Limb (tissue), 2 donors: Measurements from ENCODE around the gene IFNAR1.
A peak's percentile ranks its signal among the peaks of the same experiment; 100 is the strongest.
"Not testable (repeated sequence)": the region's sequence is repeated elsewhere in the genome, so short reads cannot be mapped to it uniquely, and the experiment has no call there.

Experiments
- DNase-seq, 2 donors: peaks; one replicate each; pipeline ENCODE4 v3.0.0-alpha.2; 2016; ENCODE audit errors: extremely low spot score in 2 of 2

The IFNAR1 gene

DNA sequence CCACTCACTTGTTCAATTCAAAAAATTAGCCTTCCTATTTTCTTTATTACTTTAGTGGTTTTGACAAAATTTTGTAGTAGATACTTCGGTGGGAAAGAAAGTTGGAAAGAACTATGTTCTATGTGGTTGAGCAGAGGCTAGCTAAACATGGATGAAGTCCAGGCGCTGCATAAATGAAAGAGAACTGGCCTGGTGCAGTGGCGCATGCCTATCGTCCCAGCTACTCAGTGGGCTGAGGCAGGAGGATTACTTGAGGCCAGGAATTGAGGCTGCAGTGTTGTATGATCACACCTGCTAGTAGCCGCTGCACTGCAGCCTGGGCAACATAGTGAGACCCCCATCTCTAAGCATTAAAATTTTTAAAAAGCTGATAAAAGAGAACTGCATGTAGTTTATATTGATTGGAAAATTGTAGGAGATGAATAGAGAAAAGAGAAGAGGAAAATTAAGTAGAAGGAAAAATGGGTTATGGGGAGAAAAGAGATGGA lies 21.0 kb downstream of the IFNAR1 start:
- DNase-seq: no peak

DNA sequence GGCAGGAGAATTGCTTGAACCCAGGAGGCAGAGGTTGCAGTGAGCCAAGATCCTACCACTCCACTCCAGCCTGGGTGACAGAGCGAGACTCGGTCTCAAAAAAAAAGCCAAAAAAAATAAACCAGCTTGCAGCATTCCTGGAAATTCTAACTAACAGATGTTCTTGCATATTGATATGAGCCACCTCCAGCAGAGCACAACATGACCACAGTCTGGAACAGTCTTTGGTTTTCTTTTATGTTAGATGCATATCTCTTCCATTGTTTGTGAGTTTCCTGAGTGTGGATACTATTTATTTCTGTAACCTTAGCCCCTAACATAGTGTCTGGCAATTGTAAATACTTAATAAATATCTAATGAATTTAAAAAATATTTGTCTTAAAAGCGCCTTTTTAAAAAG lies 23.9 kb downstream of the IFNAR1 start:
- no peak for DNase-seq

DNA sequence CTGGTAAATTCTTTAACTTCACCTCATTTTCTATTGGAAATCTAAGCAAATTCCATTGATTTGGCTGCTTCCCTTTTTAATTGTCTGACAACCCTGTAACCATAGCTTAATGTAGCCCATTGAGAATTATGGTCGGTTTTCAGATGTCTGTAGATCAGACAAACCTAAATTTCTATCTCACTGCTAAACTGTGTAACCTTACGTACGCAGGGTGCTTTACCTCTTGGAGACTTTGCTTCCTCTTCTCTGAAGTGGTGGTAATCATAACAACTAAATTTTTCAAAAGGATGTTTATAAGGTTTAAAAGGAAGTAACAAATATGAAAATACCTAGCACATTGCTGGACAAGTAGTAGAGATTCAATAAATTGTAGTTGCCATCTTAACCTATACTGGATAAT lies 25.9 kb downstream of the IFNAR1 start:
- DNase-seq: no peak

GRCh38 chr21:33355355-33355754 lies 30.6 kb downstream of the IFNAR1 start:
- no peak for DNase-seq

DNA sequence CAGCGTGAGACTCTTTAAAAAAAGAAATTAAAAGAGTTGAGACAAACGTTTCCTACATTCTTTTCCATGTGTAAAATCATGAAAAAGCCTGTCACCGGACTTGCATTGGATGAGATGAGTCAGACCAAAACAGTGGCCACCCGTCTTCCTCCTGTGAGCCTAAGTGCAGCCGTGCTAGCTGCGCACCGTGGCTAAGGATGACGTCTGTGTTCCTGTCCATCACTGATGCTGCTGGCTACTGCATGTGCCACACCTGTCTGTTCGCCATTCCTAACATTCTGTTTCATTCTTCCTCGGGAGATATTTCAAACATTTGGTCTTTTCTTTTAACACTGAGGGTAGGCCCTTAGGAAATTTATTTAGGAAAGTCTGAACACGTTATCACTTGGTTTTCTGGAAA lies 31.2 kb downstream of the IFNAR1 start:
- no peak for DNase-seq

DNA sequence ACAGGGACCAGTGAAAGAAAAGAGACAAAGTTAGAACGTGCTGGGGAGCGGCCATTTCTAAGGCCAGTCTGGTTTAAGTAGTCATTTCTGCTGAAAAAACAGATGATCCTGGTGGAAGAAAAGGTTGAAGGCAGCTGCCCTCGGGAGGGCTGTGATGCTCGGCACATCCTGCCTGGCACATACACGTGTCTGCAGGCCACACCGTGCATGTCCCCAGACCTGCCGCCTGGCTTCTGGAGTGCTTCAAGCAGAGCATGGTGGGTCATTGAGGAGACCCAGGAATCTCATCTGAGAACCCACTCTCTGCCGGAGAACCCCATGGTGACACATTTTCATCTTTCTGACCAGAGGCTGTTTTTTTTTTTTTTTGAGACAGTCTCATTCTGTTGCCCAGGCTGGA lies 32.4 kb downstream of the IFNAR1 start:
- no peak for DNase-seq

DNA sequence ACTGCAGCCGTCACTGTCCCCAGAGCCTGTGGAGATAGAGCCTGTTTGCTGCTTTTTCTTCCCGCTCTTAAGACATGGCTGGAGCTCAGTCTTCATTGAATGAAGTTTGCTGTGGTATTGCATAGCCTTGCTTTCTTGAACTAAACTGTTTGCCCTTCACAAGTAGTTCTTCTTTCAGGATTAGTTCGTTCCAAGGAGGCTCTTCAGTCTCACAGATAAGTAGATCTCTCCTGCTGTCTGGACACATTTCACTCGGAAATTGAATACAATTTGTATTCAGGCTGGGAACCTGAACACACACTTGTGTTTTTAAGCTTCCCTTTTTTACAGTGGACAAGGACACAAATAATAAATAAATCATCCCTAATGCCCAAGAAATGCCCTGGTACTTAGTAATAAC lies 34.7 kb downstream of the IFNAR1 start:
- DNase-seq: no peak

GRCh38 chr21:33360281-33360680 lies 35.5 kb downstream of the IFNAR1 start:
- no peak for DNase-seq

DNA sequence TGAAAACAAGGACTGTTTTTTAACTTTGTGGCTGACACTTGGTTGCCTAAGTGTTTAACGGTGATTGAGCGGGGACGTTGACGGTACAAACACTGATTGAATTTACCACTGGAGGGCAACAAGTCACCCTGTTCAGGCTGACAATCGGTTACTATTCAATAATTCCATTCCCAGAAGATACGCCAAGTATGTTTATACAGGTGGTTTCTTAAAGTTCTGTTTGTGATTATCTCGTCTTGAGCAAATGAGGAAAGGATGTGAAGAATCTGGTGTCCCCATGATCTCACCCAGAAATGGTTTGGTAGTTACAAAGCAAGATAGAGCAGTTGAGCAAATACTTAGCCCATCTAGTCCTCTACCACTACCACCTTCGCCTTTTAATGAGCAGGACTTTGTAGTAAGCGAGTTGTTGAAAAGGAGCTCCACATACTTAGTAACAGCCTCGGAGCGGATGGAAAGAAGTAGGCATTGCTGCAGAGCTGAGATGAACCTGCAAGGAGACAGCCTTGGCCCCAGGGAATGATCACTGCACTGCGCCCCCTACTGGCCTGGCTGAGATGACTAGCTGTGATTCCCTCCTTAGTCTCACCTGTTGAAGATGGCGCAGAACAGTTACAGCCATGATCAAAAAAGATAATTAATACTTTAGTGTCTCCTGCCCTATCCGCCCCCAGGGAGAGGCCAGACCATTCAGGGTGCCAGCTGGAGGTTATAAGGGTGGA lies 36.3 kb downstream of the IFNAR1 start:
- peak in 1 of 2 donors; percentile 74 for DNase-seq

DNA sequence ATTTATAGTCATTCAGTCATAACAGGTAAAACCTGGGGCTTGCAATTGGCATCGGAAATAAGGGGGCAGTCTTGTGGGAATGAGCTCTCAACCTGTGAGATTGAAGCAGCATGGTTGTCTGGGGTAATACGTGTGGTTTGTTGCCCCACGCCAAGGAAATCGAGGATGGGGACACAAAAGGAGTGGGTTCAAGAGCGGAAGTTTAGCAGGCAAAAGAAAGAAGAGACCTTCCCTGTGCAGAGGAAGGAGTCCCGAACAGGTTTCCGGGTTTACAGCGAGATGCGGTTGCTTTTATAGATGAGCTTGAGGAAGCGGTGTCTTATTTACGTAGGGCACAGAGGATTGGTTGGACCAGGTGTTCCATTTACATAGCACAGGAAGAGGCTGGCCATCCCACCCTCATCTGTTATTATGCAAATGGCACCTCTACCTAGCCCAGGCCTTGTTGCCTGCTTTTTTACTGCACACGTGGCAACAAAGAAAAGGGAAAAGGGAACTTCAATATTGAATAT lies 37.3 kb downstream of the IFNAR1 start:
- no peak for DNase-seq

DNA sequence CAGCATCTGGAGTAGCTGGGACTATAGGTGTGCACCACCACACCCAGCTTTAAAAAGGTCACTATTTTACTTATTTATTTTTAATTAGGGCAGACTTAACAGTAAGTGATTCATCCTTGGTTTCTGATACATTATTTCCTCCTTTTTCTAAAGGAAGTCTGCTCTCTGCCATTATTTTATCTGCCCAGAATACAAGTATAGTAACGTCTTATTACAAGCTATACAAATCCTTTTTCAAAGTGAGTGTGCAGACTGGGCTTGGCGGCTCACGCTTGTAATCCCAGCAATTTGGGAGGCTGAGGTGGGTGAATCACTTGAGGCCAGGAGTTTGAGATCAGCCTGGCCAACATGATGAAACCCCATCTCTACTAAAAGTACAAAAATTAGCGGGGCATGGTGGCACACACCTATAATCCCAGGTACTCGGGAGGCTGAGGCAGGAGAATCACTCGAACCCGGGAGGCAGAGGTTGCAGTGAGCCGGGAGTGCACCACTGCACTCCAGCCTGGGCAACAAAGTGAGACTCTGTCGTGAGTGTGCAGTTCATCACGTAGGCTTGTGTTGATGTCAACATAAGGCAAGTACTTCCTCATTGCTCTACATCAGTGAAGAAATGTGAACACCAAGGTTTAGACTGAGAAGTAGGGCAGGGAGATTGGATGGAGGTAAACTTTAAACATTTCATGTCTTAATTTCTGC lies 39.3 kb downstream of the IFNAR1 start:
- DNase-seq: not testable (repeated sequence)

DNA sequence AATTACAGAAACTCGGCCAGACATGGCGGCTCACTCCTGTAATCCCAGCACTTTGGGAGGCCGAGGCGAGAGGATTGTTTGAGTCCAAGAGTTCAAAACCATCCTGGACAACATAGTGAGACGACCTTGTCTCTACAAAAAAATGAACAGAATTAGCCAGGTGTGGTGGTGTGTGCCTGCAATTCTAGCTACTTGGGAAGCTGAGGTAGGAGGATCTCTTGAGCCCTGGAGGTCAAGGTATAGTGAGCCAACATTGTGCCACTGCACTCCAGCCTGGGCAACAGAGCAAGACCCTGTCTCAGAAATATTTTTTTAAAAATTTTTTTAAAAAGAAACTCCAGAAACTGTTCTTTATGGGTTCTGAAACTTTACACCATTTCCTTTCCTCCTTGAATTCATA lies 40.1 kb downstream of the IFNAR1 start:
- DNase-seq: no peak

- no peak for DNase-seq
These were observed 42.7 kb downstream of the IFNAR1 start for GRCh38 chr21:33367309-33367973.

- no peak for DNase-seq
These were observed 43.4 kb downstream of the IFNAR1 start for GRCh38 chr21:33368124-33368523.

- DNase-seq: no peak
These were observed 43.8 kb downstream of the IFNAR1 start for GRCh38 chr21:33368576-33368975.

GRCh38 chr21:33369586-33369985 lies 44.8 kb downstream of the IFNAR1 start:
- DNase-seq: no peak

DNA sequence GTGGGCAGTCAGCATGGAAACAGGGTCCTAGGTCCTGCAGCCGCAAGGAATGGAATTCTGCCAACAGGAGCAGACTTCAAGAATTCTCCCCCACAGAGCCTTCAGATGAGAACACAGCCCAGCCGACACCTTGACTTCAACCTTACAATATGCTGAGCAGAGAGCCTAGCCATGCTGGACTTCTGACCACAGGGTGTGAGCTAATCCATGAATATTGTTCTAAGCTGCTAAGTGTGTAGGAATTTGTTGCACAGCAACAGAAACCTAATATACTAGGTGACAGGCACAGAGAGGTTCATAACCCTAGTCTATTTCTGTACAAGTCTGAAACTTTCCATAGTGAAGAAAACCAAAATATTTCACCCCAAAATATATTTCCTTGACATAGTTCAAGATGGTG lies 45.5 kb downstream of the IFNAR1 start:
- DNase-seq: no peak

GRCh38 chr21:33371366-33371765 lies 46.6 kb downstream of the IFNAR1 start:
- no peak for DNase-seq

- DNase-seq: no peak
These were observed 47.8 kb downstream of the IFNAR1 start for GRCh38 chr21:33372582-33372981.

DNA sequence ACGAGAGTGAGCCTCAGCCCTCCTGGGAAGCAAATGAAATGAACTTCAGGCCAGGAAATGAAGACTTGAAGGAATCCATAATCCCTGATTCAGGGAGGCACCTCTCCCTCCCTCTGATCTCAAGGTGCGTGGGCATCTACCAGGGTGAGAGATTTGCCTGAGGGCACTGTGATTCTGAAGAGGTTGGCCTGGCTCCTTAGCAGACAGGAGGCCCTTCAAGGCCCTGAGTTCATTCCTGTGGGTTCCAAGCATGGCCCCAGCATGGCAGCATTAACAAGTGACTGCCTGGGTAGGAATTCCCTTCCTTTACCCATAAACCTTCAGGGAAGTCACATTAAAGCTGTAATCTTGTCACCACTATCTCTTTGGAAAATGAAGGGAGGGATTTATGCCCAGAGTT lies 48.7 kb downstream of the IFNAR1 start:
- DNase-seq: no peak

GRCh38 chr21:33374080-33374449 lies 49.3 kb downstream of the IFNAR1 start:
- DNase-seq: no peak

- no peak for DNase-seq
These were observed 49.8 kb downstream of the IFNAR1 start for GRCh38 chr21:33374450-33375096.
